Measurements from ENCODE around the gene CAPN7.
A peak's percentile ranks its signal among the peaks of the same experiment; 100 is the strongest.

Gene CAPN7

DNA sequence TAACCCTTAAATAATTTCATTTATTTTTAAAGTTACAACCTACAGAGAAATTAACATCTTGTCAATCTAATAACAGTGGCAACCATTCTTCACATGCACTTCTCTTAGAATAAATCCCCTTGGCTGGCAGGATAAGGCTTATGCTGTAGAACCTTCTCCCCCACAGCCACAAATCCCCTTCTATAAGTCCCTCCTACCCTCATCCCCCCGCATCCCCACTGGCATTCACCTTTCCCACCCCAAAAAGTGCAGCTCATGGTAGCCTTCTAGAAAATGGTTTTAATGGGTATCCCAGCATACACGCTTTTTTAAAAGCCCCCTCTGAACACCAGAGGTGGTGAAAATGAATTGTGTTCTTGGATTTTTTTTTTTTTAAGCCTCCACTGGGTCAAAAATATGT lies 49.2 kb downstream of the CAPN7 start:
- DNase-seq = no peak

DNA sequence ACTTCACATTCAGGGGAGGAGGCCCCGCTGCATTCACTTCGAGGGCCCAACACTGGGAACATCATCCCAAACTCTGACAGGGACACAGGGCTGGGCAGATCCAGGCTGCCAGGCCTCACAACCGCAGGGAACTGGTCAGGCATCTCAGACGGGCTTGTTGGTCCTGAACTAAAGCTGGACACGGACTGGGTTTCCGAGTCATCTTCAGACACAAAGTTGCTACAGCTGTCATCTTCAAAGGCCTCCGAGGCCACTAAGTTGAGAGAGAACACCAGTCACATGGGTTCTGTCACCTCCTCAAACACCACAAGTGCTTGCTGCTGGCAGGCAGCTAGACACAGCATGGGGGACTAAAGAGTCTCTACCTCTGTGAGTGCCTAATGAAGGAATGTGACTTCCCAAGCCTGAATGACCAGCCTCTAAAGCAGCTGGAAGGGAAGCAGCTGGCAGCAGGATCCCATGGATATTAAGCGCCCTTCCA lies 50.9 kb downstream of the CAPN7 start:
- DNase-seq = no peak

DNA sequence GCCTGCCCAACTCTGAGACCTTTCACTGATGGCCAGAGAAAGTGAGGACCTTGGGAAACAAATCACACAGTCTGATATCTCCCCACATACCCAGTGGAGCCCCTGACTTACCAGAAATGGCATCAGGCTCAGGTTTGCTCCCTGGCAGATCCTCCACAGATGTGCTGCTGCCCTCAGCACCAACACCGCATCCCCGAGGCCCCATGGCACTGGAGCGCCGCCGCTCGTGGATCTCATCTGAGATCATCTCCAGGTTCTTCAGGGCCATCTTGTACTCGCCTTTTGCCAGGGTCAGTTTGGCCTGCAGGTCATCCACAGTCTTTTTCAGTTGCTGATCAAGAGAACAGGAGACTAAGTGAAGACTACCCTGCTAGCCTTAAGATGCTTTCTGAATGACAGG lies 52.7 kb downstream of the CAPN7 start:
- no peak for DNase-seq

DNA sequence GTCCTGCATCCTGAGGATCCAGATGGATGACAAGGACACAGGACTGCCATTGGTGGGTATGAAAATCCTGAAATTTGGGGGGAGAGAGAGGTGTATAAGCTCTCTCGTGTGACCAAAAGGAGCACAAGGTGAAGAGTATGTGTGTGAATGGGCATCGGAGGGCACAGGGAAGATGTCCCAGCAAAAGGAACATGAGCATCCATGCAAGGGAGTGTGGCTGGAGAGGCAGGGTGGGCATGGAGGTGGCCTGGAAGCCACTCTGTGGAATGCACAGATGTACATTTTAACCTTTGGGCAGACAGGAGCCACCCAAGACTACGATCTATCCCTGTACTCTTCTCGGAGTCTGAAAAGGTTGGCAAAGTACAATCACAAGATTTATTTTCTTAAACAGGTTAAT lies 54.5 kb downstream of the CAPN7 start:
- no peak for DNase-seq

DNA sequence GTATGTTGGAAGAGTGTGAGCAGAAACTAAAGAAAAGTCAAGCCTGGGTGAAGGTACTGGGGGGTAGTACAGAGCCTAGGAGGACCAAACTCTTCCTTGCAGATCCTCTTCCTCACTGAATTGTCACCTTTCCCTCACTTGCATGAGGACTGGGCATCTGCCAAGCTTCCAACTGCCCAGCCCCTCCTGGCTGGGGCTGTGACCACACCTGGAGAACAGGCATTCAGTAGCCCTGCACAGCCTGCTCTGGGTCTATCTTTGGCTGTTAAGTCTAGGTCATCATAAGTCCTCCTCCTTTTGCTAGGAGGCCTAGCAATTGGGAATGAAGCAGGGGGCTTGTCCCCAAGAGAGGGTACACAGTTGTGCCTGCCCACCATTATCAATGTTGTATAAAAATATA lies 55.2 kb downstream of the CAPN7 start:
- DNase-seq = no peak

DNA sequence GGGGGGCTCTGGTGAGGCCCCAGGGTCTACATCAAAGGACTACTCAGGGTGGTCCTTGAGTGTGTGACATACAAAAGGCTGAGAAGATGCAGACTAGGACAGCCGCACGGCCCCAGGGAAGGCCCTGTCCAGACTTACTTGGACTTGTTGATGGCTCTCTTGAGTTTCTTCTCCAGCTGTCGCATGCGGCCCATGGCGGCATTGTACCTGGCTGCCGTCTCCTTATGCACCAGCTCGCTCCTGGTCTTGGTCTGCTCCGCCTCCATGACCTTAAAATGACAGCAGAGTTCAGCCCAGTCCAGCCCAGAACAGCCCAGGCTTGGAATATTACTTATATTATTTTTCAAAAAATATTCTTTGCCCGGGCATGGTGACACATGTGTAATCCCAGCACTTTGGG lies 56.0 kb downstream of the CAPN7 start:
- DNase-seq = no peak

DNA sequence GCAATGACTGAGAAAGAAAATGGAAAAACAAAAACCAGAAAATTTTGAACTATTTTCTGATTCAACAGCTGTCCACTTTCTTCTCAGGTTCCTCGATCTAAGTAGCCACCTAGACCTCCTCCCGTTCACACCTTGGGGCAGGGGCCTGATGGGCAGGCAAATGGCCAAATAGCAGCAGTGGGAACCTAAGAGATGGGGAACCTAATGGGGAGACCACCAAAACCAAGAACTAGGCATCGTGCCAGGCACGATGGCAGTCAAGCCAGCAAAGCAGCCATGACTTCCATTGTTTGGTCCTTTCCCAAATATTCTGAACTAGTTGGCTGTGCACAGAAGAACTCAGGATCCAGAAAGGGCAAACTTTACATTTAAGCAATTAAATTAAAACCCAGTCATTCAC lies 57.1 kb downstream of the CAPN7 start:
- DNase-seq = no peak

DNA sequence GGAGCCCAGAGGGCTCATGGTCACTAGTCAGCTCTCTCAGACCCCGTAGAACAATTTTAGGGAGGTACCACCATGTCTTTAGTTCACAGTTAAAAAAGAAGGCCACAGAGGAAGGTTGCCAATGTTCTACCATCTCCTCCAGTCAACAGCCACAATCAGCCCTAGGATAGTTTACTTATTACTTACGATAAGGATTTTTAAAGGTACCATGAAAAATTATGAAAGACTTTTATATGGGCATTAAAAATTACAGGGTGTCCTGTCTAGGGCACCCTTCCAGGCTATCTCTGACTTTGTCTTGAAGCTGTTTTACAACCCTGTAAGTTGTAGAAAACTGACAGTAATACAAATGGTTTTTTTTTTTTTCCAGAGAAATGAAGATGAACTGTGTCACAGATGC lies 57.9 kb downstream of the CAPN7 start:
- no peak for DNase-seq

DNA sequence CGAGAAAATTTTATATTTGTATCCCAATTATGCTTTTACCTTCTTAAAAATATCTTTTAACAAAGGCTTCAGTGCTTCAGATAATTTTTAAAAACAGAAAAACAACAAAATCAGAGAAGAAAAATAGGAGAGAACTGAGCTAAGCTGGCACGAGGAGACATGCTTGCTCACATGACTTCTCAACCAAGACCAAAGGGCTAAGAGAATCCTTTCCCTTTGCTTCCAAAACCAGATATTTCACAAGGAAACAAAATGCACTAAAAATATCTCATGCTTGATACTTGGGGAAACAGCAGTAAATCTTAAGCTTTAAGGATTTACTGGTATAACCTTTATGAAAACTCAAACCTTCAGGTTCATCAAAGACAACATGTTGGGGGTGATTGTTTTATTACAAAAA lies 58.4 kb downstream of the CAPN7 start:
- no peak for DNase-seq

DNA sequence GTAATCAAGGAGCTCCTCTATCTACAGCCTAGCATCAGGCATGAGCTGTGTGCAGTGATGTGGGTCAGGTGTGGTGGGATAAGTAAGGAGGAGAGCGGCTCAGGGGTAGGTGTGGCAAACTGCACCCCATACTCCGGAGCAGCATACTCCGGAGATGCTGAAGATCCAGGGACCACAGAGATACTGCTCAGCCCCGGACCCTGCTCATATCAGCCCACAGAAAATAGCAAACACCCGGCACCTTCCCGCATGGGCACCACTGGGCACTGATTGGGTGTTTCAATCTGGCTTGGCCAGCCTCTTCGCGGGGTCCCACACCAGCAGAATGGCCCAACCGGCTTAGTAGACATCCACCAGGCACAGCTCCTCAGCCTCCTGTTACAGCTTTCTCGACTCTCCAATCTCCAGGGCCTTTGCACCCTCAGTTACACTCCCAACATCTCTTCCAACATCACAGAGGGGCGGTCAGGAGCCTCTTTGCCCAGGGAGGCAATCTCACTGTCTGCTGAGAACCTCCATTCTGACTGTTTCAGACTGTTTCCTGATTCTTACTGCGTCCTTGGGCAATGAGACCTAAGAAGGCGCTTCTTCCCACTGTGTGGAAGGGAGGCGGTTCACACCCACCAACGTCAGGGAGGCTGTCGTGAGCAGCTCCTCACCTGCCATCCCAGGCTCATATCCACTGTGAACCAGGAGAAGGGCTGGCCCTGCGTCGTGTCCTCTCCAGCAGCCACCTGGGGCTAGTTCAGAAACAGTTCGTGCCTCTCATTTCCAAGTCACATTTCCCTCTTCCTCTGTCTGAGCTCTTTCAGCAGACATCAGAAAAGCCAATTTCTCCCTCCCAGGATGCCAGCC lies 59.8 kb downstream of the CAPN7 start:
- no peak for DNase-seq

DNA sequence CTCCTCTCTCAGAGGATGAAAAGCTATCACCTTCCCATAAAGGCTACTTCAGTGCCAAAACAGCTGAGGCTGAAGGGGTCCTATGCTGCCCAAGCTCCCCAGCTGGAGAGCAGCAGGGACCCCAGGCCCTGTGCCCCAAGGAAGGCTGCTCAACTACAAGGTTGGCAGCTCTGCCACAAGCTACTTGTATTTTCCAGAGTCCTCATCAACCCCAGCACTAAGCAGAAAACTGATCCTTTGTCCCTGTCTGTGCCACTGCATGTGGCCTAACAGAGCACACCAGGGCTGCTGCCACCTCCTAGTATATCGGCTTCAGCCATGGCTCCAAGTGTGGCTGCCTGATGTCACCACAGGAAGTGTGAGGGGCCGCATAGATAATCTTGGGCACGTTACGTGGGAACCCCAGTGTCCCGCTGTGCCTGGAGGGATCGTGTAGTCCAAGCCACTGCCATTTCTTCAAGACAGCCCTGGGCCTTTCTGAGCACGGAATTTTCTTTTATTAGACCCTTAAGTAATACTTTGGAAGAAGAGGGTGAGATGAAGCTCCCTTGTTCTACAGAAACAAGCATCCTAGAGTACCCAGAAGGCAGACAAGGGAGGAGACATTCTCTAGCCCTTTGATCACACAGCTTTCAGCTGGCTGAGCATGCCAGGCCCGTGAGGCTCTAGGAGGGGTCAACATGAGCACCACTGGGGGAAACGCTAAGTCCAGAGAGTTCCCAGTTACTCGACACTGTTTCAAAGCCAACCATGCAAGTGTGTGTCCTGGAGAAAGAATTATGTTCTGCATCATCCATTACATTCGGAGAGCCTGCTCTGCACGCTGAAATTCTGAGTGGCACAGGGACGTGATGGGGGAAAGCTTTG lies 60.7 kb downstream of the CAPN7 start:
- DNase-seq = no peak

DNA sequence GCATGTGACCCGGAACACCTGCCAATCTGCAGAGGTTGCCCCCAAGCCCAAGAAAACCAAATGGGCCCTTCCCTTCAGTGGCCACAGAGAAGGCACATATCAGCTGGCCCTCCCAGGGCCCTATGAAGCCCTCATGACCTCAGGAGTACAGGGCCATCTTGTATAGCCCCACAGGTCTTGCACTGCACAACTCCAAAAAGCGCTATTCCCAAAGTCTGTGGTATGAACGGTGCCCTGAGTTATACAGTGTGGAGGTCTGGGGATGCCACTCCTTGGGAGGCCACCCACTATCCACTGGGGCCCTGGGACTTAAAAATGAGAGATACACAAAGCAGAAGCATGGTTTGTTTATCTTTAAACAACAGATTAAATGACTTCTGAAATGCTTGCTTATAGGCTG lies 61.5 kb downstream of the CAPN7 start:
- no peak for DNase-seq

DNA sequence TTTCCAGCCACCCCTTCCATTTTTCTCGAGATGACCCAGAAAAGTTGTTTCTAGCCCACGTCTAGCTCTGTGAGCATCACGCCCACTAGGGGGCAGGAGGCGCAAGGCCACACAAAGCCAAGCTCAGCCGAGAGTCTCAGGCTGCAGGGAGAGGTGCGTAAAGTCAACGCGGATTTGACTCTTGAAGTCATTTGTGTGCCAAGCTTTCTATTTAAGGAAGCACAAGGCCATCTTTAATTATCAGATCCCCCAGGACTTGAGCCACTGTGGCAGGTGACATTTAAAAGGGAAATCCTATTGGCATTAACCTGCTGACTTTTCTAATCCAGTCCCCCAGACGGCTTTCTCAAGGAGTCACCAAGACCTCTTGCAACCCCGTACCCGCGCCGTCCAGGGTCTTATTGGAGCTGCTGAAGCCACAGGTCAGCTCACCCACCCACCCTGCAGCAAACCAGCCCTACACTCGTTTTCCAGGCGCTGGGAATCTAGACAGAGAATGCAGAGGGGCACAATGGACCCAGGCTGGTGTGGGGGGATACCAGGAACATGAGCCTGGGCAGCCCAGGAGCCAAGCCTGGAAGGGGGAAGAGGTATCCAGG lies 62.1 kb downstream of the CAPN7 start:
- peak; percentile 90 to 91 for DNase-seq

DNA sequence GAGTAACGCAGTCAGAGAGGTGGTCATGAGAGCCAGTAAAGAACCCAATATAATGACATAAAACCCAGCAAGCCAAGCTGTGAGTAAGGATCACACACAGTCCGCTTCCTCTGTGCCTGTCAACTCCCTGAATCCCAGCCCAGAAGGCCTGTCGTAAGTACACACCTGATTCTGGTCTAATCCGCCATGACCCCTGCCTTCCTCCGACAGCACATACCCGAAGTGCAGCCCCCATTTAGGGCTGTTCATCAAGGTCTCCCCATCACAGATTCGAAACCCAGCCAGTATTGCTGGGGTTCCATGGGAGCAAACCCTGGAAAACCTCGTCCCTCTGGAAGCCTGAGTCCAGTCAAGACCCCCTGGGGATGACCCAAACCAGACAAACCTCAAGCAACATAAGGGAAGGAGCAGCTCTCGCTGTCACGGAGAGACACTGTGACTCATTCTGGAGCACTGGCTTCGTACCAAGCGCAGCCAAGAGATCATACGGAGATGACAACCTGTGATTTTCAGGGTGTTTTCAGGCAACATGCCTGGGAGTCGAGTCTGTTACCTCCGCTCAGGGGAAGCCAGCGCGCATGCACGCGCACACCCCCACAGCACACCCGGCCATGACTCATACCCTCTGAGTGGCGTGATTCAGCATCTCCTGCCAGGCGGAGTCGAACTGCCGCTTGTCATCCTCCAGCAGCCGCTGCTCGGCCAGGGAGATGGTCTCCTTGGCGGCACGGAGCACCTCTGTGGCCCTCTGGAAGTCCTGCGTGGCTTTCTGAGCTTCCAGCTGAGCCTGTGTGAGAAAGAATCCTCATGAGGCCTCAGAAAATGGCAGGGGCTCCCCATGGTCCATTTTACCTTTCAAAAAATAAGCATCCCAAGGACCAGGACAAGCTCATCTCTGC lies 63.3 kb downstream of the CAPN7 start:
- peak; percentile 89 to 95 for DNase-seq

DNA sequence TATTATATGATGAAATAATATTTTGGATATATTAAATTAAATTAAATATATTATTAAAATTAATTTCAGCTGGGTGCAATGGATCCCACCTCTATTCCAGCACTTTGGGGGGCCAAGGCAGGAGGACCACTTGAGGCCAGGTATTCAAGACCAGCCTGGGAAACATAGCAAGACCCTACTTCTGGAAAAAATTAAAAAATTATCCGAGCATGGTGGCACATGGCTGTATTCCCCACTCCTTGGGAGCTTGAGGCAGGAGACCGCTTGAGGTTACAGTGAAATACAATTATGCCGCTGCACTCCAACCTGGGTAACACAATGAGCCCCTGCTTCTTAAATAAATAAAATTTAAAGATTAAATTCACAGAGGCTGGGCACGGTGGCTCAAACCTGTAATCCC lies 65.0 kb downstream of the CAPN7 start:
- no peak for DNase-seq

DNA sequence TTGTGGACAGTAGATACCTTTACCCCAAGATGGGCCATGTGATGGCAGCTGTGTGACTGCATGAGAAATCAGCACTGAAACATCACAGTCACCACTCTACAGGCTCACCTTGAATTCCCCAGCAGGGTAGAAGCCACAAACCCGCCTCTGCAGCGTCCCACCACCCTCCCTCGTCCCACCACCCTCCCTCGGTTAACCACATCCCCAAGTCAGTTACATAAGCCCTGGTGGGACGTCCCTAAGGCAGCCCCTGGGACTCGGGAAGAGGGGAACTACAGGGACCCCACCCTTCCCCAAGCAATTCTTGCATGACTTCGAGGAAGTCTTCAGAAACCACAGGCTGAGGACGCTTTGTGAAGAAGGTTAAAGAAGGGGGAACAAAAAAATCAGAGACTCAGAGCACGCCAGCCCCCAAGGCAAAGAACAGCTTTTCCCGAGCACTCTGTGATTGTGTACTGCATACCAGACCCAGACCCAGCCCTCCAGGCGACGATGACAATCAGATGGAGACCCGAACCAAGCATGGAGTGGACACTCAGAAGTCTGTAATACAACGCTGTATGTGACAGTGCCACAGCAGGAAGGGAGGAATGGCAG lies 65.8 kb downstream of the CAPN7 start:
- DNase-seq = peak; percentile 78 to 85

DNA sequence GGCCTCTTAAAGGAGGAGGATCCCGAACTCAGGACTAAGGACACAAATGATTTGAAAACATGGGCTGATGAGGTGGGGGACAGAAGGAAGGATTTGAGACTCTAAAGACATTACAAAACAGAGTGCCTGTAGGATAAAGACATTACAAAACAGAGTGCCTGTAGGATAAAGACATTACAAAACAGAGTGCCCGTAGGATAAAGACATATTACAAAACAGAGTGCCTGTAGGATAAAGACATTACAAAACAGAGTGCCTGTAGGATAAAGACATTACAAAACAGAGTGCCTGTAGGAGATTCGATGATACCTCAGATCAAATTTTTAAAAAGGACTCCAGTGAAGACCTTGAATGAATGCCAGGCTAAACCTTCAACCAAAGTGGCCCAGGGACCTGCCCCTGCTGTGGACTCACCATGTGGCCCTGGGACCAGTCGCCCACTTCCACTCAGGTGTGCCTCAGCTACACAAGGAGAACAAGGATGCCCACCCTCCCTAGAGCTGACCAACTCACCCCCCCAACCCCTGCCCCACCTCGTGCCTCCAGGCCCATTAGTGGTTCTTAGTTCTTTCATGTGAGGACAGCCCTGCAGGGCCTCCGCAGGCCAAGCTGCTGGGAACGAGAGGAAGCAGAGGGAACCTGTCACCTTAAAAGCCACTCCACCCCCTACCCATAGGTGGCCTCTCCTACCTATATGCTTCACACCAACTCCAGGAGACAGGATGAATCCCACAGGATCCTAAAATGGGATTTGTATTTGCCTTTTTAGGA lies 66.6 kb downstream of the CAPN7 start:
- no peak for DNase-seq

DNA sequence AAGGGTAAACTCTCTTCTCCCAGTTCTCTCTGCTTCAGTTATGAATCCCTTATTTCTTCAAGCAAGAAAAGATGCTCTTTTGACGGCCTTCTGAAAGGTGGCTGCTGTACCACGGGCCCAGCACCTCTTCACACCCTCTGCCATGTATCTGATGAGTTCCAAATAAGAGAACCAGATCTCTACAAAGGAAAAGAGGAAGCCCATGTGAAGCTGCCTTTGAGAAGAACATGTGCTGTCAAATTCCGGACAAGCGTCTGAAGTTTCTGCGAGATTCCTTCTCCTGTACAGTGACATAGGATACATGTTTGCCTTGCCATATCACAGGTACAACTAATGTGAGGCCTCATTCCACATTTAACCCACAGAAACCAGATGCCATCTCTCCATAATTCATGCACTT lies 67.2 kb downstream of the CAPN7 start:
- no peak for DNase-seq

DNA sequence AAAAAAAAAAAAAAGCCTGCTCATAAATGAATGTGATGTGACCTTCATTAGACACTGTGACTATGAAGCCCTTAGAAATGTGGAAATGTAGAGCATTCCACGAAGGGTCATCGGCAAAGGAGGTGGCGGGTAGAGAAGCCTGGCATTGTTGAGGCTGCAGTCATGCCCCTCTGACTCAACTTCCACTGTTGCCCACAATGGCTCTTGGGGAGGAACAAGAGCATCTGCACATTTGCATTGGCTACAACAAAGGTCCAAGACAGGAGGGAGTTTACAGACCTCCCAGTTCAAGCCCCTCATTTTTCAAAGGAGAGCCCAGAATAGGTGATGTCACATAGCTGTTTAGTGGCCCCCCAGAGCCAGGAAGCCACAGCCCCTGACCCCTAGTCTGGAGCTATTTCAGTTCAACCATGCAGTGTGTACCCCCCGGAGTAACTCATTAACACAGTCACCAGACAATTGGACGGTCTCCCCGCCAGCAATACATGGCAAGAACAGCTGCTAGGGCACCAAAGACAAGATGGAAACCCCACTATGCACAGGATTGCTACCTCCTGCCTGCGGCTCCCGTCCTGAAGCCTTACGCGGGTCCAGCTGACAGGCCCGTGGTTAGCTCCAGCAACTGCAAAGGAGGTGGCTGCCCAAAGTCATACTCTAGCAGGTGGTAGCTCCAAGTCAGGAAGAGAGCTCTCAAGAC lies 70.1 kb downstream of the CAPN7 start:
- DNase-seq = no peak

DNA sequence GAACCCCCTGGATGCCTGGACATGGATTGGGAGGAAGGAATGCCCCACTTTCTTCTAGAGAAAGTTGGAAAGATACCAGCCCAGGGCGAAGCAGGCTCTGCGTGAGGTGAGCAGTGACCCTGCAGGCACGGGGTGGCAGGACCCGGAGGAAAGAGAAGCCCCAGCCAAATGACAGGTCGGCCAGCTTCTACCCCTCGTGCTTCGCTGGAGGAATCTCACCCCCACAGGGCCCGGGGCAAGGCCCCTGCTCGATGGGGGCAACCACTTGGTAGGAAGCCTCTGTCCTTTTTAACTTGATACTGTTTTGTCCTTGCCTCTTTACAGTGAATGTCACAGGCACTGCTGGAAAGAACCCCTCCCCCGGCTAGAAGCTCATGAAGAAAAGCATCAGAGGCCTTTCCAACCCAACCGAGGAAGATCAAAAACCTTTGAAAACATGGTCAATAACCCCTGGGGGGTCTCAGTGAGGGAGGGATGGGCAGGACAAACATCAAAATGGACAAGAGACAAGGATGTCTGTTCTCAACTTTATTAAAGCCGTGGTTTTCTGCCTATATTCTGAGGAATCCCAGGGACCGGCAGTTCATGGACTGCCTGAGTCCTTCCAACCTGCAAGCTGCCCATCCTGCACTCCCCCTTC lies 71.9 kb downstream of the CAPN7 start:
- DNase-seq = no peak
